Epithelial cell of prostate (primary cell): Measurements from ENCODE around the gene SBK2.
"Not testable (repeated sequence)": the region's sequence is repeated elsewhere in the genome, so short reads cannot be mapped to it uniquely, and the experiment has no call there.

Source experiments
- DNase-seq: peaks from one replicate; pipeline ENCODE4 v3.0.0-alpha.2; 2011; ENCODE audit warnings: low read depth, low spot score
- H3K27ac ChIP-seq: fragments of 450-650 bp; 2 replicates; pipeline ENCODE4 v1.5.1; 2017; ENCODE audit warnings: mild to moderate bottlenecking

The SBK2 gene

GRCh38 chr19:55538132-55538531, 1.2 kb upstream of the SBK2 start:
- DNase-seq = no peak
- no peak overlapping the region for H3K27ac ChIP-seq

GRCh38 chr19:55537741-55538111, 793 bp upstream of the SBK2 start:
- DNase-seq = no peak

GRCh38 chr19:55536366-55536765, 567 bp downstream of the SBK2 start:
- no peak overlapping the region for H3K27ac ChIP-seq
- DNase-seq = no peak

More at GRCh38 chr19:55537741-55538111, 793 bp upstream of the SBK2 start:
- no peak overlapping the region for H3K27ac ChIP-seq

GRCh38 chr19:55535965-55536350, 975 bp downstream of the SBK2 start:
- DNase-seq = no peak
- H3K27ac ChIP-seq = no peak overlapping the region

GRCh38 chr19:55535173-55535964, 1.6 kb downstream of the SBK2 start:
- H3K27ac ChIP-seq = no peak overlapping the region
- DNase-seq = no peak

- not testable (repeated sequence) for DNase-seq, H3K27ac ChIP-seq
These were observed 2.7 kb downstream of the SBK2 start for GRCh38 chr19:55534280-55534679.

- H3K27ac ChIP-seq = no peak overlapping the region
These were observed 5.9 kb downstream of the SBK2 start for GRCh38 chr19:55530996-55531395.

GRCh38 chr19:55529636-55530234, 7.2 kb downstream of the SBK2 start:
- no peak overlapping the region for H3K27ac ChIP-seq
- no peak for DNase-seq

More at GRCh38 chr19:55530996-55531395, 5.9 kb downstream of the SBK2 start:
- DNase-seq = no peak

GRCh38 chr19:55528030-55528803, 8.7 kb downstream of the SBK2 start:
- DNase-seq = no peak
- H3K27ac ChIP-seq = no peak overlapping the region

- H3K27ac ChIP-seq = no peak overlapping the region
- DNase-seq = no peak
These were observed 9.5 kb downstream of the SBK2 start for GRCh38 chr19:55527197-55528029.

- no peak for DNase-seq
- no peak overlapping the region for H3K27ac ChIP-seq
These were observed 10.4 kb downstream of the SBK2 start for GRCh38 chr19:55526216-55527196.

GRCh38 chr19:55525289-55526101, 11.4 kb downstream of the SBK2 start:
- DNase-seq = no peak
- H3K27ac ChIP-seq = no peak overlapping the region

- no peak for DNase-seq
- H3K27ac ChIP-seq = no peak overlapping the region
These were observed 16.1 kb downstream of the SBK2 start for GRCh38 chr19:55520691-55521292.

- peak overlapping the region; percentile 12 for H3K27ac ChIP-seq
- peak; percentile 87 for DNase-seq
These were observed 17.3 kb downstream of the SBK2 start for GRCh38 chr19:55519451-55520311.

GRCh38 chr19:55516878-55517620, 19.9 kb downstream of the SBK2 start:
- peak; percentile 44 for DNase-seq
- H3K27ac ChIP-seq = no peak overlapping the region

GRCh38 chr19:55508120-55508519, 28.8 kb downstream of the SBK2 start:
- H3K27ac ChIP-seq = no peak overlapping the region
- DNase-seq = no peak
